Measurements from ENCODE around the gene PIK3R1. TPM values are rescaled to one million over a fixed set of nuclear protein-coding genes. Genes with fewer than 3 reads are reported as not detected.

PIK3R1 gene
- total and polyA plus RNA-seq, 2 experiments from 2014 or later, result 5.9 to 9.8 TPM

DNA sequence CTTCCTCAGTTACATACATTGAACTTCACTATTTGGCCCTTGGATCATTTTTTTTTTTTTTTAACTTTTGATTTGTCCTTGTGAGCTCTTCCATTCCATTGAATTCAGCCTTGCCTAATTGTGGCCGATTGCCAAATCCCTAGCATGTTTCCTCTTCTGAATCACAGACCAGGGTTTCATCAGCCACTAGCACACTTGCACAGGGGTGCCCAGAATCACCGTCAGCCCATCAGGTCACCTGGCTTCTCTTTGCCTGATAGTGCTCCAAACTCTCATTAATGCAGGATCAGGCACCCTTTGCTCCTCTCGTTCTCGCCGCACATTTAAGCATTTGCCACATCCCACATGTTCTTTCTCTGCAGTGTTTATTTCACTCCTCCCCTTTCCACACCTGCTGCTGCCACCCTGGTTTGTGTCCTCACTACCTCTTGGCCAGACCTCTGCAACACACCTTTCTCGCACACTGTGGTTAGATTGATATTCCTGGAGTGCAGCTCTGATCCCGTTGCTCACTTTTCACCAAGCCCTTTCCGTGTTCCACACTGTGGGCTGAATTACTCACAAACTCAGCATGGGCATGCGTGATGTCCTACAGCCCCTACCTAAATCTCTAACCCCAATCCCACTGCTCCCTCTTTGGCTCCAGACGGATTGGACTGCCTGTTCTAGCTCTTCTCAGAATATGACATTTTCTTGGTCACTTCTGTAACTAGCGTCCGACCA, 9.8 kb downstream of the PIK3R1 start:
- H3K27me3 Mint-ChIP-seq (ENCODE audit: insufficient read depth, low read depth, poor library complexity), result peaks cover 2% of the 10 kb centered on the region
- H3K27ac Mint-ChIP-seq, result no peak overlapping the region
- Histone ChIP-seq H2AFZ (no peak overlapping the region), H3F3A (replicated peaks; ENCODE audit: low read depth) (no peaks in the 10 kb centered on the region), H3K79me2 (replicated peaks; ENCODE audit: insufficient read depth) (peaks cover 13% of the 10 kb centered on the region), H3K4me3 (no peak overlapping the region), H3K36me3 (ENCODE audit: insufficient read depth) (0 out of 2 replicates have a peak, but pooled peaks cover 3% of the 10 kb centered on the region), H3K4me2 (no peak overlapping the region), H3K4me1 (ENCODE audit: insufficient read depth) (no peaks in the 10 kb centered on the region), H3K27me3 (ENCODE audit: insufficient read depth) (peaks cover 3% of the 10 kb centered on the region), H3K27ac (ENCODE audit: low read depth) (no peak overlapping the region), H3K9me2 (ENCODE audit: insufficient read depth) (no peaks in the 10 kb centered on the region), H4K20me1 (replicated peaks; ENCODE audit: insufficient read depth) (peaks cover 18% of the 10 kb centered on the region)
- DNase-seq (ENCODE audit: low spot score) (no peak), ATAC-seq (no peak)
- TF ChIP-seq NANOG (IDR thresholded peaks at IDR 0.05; ENCODE audit: borderline replicate concordance), result no peak
- TF ChIP-seq, protein P1, sequence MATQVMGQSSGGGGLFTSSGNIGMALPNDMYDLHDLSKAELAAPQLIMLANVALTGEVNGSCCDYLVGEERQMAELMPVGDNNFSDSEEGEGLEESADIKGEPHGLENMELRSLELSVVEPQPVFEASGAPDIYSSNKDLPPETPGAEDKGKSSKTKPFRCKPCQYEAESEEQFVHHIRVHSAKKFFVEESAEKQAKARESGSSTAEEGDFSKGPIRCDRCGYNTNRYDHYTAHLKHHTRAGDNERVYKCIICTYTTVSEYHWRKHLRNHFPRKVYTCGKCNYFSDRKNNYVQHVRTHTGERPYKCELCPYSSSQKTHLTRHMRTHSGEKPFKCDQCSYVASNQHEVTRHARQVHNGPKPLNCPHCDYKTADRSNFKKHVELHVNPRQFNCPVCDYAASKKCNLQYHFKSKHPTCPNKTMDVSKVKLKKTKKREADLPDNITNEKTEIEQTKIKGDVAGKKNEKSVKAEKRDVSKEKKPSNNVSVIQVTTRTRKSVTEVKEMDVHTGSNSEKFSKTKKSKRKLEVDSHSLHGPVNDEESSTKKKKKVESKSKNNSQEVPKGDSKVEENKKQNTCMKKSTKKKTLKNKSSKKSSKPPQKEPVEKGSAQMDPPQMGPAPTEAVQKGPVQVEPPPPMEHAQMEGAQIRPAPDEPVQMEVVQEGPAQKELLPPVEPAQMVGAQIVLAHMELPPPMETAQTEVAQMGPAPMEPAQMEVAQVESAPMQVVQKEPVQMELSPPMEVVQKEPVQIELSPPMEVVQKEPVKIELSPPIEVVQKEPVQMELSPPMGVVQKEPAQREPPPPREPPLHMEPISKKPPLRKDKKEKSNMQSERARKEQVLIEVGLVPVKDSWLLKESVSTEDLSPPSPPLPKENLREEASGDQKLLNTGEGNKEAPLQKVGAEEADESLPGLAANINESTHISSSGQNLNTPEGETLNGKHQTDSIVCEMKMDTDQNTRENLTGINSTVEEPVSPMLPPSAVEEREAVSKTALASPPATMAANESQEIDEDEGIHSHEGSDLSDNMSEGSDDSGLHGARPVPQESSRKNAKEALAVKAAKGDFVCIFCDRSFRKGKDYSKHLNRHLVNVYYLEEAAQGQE (IDR thresholded peaks at IDR 0.05; ENCODE audit: unreplicated experiment), result no peak
- no peak for TF ChIP-seq ZNF114 (CRISPR knock-in tag; IDR thresholded peaks at IDR 0.05)
- TF ChIP-seq, protein P2, sequence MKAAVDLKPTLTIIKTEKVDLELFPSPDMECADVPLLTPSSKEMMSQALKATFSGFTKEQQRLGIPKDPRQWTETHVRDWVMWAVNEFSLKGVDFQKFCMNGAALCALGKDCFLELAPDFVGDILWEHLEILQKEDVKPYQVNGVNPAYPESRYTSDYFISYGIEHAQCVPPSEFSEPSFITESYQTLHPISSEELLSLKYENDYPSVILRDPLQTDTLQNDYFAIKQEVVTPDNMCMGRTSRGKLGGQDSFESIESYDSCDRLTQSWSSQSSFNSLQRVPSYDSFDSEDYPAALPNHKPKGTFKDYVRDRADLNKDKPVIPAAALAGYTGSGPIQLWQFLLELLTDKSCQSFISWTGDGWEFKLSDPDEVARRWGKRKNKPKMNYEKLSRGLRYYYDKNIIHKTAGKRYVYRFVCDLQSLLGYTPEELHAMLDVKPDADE (IDR thresholded peaks at IDR 0.05), result no peak
- no peak for TF ChIP-seq JUNB (IDR thresholded peaks at IDR 0.05; ENCODE audit: unreplicated experiment)
- TF ChIP-seq, protein P3, sequence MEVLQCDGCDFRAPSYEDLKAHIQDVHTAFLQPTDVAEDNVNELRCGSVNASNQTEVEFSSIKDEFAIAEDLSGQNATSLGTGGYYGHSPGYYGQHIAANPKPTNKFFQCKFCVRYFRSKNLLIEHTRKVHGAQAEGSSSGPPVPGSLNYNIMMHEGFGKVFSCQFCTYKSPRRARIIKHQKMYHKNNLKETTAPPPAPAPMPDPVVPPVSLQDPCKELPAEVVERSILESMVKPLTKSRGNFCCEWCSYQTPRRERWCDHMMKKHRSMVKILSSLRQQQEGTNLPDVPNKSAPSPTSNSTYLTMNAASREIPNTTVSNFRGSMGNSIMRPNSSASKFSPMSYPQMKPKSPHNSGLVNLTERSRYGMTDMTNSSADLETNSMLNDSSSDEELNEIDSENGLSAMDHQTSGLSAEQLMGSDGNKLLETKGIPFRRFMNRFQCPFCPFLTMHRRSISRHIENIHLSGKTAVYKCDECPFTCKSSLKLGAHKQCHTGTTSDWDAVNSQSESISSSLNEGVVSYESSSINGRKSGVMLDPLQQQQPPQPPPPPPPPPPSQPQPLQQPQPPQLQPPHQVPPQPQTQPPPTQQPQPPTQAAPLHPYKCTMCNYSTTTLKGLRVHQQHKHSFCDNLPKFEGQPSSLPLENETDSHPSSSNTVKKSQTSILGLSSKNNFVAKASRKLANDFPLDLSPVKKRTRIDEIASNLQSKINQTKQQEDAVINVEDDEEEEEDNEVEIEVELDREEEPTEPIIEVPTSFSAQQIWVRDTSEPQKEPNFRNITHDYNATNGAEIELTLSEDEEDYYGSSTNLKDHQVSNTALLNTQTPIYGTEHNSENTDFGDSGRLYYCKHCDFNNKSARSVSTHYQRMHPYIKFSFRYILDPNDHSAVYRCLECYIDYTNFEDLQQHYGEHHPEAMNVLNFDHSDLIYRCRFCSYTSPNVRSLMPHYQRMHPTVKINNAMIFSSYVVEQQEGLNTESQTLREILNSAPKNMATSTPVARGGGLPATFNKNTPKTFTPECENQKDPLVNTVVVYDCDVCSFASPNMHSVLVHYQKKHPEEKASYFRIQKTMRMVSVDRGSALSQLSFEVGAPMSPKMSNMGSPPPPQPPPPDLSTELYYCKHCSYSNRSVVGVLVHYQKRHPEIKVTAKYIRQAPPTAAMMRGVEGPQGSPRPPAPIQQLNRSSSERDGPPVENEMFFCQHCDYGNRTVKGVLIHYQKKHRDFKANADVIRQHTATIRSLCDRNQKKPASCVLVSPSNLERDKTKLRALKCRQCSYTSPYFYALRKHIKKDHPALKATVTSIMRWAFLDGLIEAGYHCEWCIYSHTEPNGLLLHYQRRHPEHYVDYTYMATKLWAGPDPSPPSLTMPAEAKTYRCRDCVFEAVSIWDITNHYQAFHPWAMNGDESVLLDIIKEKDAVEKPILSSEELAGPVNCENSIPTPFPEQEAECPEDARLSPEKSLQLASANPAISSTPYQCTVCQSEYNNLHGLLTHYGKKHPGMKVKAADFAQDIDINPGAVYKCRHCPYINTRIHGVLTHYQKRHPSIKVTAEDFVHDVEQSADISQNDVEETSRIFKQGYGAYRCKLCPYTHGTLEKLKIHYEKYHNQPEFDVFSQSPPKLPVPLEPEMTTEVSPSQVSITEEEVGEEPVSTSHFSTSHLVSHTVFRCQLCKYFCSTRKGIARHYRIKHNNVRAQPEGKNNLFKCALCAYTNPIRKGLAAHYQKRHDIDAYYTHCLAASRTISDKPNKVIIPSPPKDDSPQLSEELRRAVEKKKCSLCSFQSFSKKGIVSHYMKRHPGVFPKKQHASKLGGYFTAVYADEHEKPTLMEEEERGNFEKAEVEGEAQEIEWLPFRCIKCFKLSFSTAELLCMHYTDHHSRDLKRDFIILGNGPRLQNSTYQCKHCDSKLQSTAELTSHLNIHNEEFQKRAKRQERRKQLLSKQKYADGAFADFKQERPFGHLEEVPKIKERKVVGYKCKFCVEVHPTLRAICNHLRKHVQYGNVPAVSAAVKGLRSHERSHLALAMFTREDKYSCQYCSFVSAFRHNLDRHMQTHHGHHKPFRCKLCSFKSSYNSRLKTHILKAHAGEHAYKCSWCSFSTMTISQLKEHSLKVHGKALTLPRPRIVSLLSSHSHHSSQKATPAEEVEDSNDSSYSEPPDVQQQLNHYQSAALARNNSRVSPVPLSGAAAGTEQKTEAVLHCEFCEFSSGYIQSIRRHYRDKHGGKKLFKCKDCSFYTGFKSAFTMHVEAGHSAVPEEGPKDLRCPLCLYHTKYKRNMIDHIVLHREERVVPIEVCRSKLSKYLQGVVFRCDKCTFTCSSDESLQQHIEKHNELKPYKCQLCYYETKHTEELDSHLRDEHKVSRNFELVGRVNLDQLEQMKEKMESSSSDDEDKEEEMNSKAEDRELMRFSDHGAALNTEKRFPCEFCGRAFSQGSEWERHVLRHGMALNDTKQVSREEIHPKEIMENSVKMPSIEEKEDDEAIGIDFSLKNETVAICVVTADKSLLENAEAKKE (CRISPR knock-in tag; IDR thresholded peaks at IDR 0.05), result no peak
- TF ChIP-seq, protein P4, sequence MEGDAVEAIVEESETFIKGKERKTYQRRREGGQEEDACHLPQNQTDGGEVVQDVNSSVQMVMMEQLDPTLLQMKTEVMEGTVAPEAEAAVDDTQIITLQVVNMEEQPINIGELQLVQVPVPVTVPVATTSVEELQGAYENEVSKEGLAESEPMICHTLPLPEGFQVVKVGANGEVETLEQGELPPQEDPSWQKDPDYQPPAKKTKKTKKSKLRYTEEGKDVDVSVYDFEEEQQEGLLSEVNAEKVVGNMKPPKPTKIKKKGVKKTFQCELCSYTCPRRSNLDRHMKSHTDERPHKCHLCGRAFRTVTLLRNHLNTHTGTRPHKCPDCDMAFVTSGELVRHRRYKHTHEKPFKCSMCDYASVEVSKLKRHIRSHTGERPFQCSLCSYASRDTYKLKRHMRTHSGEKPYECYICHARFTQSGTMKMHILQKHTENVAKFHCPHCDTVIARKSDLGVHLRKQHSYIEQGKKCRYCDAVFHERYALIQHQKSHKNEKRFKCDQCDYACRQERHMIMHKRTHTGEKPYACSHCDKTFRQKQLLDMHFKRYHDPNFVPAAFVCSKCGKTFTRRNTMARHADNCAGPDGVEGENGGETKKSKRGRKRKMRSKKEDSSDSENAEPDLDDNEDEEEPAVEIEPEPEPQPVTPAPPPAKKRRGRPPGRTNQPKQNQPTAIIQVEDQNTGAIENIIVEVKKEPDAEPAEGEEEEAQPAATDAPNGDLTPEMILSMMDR (conservative IDR thresholded peaks at IDR 0.05; ENCODE audit: low read depth in 2 of 2), result no peak
- no peak for TF ChIP-seq ZNF331 (CRISPR knock-in tag; IDR thresholded peaks at IDR 0.05; ENCODE audit: low read depth)
- no peak for TF ChIP-seq POLR2AphosphoS5 (IDR thresholded peaks at IDR 0.05; ENCODE audit: low read depth)
- no peak for TF ChIP-seq EZH2phosphoT487 (IDR thresholded peaks at IDR 0.05; ENCODE audit: unreplicated experiment)
- H3K4me3 Mint-ChIP-seq, result no peak overlapping the region
- H3K9me3 Mint-ChIP-seq, result peaks cover 3% of the 10 kb centered on the region; the same call in 1 of the 3 replicates
- peaks cover 2% of the 10 kb centered on the region; the same call in 1 of the 3 replicates for H3K36me3 Mint-ChIP-seq (ENCODE audit: low read depth)
- peaks cover 5% of the 10 kb centered on the region for H3K4me1 Mint-ChIP-seq
